Activated T-helper 2 cell treated with anti-CD3 and anti-CD28 coated beads, Interferon-gamma antibody, Interleukin-2, Interleukin-4, amounts not matched to agents 10 μg/mL and 5 μg/mL and 100 μg/mL, durations not matched to agents 14 hours and 24 hours and 36 hours (primary cell): Measurements from ENCODE around the gene NOXRED1. TPM values are rescaled to one million over a fixed set of nuclear protein-coding genes. Genes with fewer than 3 reads are reported as not detected.
A peak's percentile ranks its signal among the peaks of the same experiment; 100 is the strongest.

Experiments
- DNase-seq: peaks from one replicate; pipeline ENCODE4 v3.0.0; 2021; ENCODE audit warnings: low spot score
- H3K27ac Mint-ChIP-seq: one replicate; pipeline ENCODE4 v1.8.0; 2021; ENCODE audit warnings: mixed read lengths
- H3K27me3 Mint-ChIP-seq: one replicate; pipeline ENCODE4 v1.8.0; 2021; ENCODE audit warnings: low read depth, mixed read lengths
- H3K36me3 Mint-ChIP-seq: one replicate; pipeline ENCODE4 v1.8.0; 2021; ENCODE audit warnings: low read depth, mixed read lengths
- H3K4me1 Mint-ChIP-seq: one replicate; pipeline ENCODE4 v1.8.0; 2021; ENCODE audit warnings: low read depth, mixed read lengths
- H3K4me3 Mint-ChIP-seq: one replicate; pipeline ENCODE4 v1.8.0; 2021; ENCODE audit warnings: low read depth, mild to moderate bottlenecking, moderate library complexity, mixed read lengths
- H3K9me3 Mint-ChIP-seq: one replicate; pipeline ENCODE4 v1.8.0; 2021; ENCODE audit warnings: mixed read lengths
- intact Hi-C: fragments of 100-400 bp; cut with micrococcal nuclease; formaldehyde crosslinking; loops from one replicate; pipeline ENCODE4 v1.15.1; 2023
- total RNA-seq: library from RNA; stranded (reverse); gene quantifications from 2 replicates; pipeline ENCODE4 v1.2.3, GENCODE V29; 2022

NOXRED1 gene
- 0.23 and 0.25 TPM in 2 replicates for total RNA-seq

- intact Hi-C loops, result no loop called here
- Mint-ChIP-seq H3K9me3 (peaks cover 12% of the 10 kb centered on the region), H3K27ac (no peak within 1 kb of the TSS), H3K27me3 (no peaks in the 10 kb centered on the region), H3K4me3 (no peak within 1 kb of the TSS), H3K36me3 (peaks cover 64% of the 10 kb centered on the region), H3K4me1 (no peaks in the 10 kb centered on the region)
- no peak for DNase-seq
Observed at GRCh38 chr14:77423423-77423822, at the start of gene NOXRED1. NOXRED1 (minus strand) TSS chr14:77423523; CDS start chr14:77422889, 634 bp downstream.

- Mint-ChIP-seq H3K27me3 (no peaks in the 10 kb centered on the region), H3K4me1 (no peaks in the 10 kb centered on the region), H3K27ac (no peak overlapping the region), H3K4me3 (no peak overlapping the region), H3K9me3 (no peaks in the 10 kb centered on the region), H3K36me3 (peaks cover 40% of the 10 kb centered on the region)
- intact Hi-C loops, result no loop called here
- DNase-seq, result no peak
Observed at GRCh38 chr14:77470224-77470870, 47.0 kb upstream of the NOXRED1 start.

DNA sequence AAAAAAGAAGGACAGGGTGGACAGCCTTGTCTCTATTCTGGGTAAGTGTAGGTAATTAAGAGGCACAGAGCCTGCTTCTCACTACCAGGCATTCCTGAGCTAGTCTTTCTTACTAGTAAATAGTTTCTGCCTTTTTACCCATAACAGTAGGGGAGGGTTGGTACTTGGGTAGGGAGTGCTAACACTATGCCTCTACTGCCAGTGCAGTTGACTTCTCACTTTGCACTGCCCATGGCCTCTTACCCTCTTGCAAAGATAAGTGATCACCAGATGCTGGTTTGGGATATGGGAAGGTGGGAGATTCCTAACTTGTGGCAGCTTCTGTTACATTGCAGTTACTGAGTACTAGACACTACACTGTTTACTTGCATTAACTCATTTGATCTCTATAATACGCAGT, 46.2 kb upstream of the NOXRED1 start:
- Mint-ChIP-seq H3K36me3 (peaks cover 49% of the 10 kb centered on the region), H3K9me3 (no peaks in the 10 kb centered on the region), H3K4me1 (no peaks in the 10 kb centered on the region), H3K27ac (no peak overlapping the region), H3K27me3 (no peaks in the 10 kb centered on the region), H3K4me3 (no peak overlapping the region)
- intact Hi-C loops, result no loop called here
- no peak for DNase-seq

DNA sequence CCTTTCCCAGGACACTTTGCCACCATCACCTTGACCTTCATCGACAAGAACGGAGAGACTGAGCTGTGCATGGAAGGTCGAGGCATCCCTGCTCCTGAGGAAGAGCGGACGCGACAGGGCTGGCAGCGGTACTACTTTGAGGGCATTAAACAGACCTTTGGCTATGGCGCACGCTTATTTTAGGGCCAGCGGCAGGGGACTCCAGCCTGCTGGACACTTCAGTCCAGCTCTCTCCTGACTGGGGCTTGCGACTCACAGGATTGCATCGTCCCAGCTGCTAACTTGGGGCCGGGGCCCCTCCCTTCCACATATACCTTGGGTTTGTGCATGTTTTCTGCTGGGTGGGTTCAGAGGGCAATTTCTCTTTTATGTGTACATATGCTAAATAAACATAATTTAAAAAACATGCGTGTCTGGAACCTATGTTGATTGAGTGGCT, 45.8 kb upstream of the NOXRED1 start:
- intact Hi-C loops, result no loop called here
- no peaks in the 10 kb centered on the region for H3K27me3 Mint-ChIP-seq
- H3K36me3 Mint-ChIP-seq, result peaks cover 52% of the 10 kb centered on the region
- no peak overlapping the region for H3K4me3 Mint-ChIP-seq
- no peaks in the 10 kb centered on the region for H3K4me1 Mint-ChIP-seq
- no peaks in the 10 kb centered on the region for H3K9me3 Mint-ChIP-seq
- no peak overlapping the region for H3K27ac Mint-ChIP-seq
- no peak for DNase-seq

DNA sequence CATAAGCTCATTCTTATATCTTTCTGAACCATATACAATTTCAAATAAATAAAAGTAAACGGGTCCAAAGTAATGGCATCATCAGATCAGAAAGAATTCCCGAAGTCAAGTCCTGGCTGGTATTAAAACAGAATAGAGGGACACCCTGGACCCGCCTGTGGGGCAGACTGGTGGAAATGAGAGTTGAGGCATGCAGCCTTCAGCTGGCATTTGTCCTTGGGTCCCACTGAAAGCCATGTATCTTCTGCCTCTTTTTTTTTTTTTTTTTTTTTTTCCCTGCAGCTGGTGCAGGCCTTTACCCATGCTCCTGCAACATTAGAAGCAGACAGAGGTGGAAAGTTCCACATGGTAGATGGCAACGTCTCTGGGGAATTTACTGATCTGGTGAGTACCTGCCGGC, 44.5 kb upstream of the NOXRED1 start:
- H3K4me1 Mint-ChIP-seq, result no peaks in the 10 kb centered on the region
- H3K27me3 Mint-ChIP-seq, result no peaks in the 10 kb centered on the region
- H3K4me3 Mint-ChIP-seq, result no peak overlapping the region
- H3K27ac Mint-ChIP-seq, result no peak overlapping the region
- intact Hi-C loops, result no loop called here
- H3K36me3 Mint-ChIP-seq, result peaks cover 61% of the 10 kb centered on the region
- DNase-seq, result no peak
- no peaks in the 10 kb centered on the region for H3K9me3 Mint-ChIP-seq

DNA sequence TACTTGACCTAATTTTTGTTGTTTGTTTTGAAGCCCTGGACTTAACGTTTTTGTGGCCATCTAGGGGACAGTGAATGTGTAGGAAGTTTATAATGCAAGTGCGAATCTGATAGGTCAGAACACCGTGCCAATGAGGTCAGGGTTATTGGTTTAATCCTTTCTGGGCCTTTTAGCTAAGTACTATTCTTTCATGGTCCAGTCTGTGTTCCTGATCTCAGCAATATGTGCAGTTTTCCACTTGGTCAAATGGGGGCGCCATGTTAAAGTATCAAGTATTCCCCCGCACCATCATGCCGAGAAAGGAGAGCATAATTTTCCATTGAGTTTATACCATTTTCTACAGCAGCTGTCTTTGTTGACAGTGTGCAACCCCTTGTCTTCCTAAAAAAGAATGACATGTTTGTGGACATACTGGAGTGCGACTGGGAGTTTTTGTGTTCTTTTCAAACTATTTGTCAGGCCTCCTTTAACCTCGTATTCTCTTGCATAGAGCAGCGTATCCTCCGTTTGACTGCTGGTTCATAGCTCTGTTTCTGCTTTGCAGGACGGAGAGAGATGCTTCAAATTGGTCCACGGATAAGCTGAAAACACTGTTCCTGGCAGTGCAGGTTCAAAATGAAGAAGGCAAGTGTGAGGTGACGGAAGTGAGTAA, 35.9 kb upstream of the NOXRED1 start:
- H3K27ac Mint-ChIP-seq, result peak overlapping the region; percentile 98
- intact Hi-C loops, result loop anchor here (1.0 to 5.0 kb wide), 3 partner anchors 92 to 183 kb away; no protein-coding TSS in a partner anchor

GRCh38 chr14:77458249-77458950, 35.1 kb upstream of the NOXRED1 start:
- H3K4me3 Mint-ChIP-seq, result peak overlapping the region; percentile 97
- H3K36me3 Mint-ChIP-seq, result peaks cover 45% of the 10 kb centered on the region
- intact Hi-C loops, result loop anchor here (5.0 kb wide), 2 partner anchors 156 to 184 kb away; no protein-coding TSS in a partner anchor
- DNase-seq, result peak; percentile 50
- no peaks in the 10 kb centered on the region for H3K27me3 Mint-ChIP-seq
- H3K9me3 Mint-ChIP-seq, result no peaks in the 10 kb centered on the region
- peaks cover 23% of the 10 kb centered on the region for H3K4me1 Mint-ChIP-seq
- H3K27ac Mint-ChIP-seq, result peak overlapping the region; percentile 98

More for the DNA sequence above, 35.9 kb upstream of the NOXRED1 start:
- Mint-ChIP-seq H3K9me3 (no peaks in the 10 kb centered on the region), H3K4me3 (peak overlapping the region; percentile 97), H3K27me3 (no peaks in the 10 kb centered on the region), H3K4me1 (peaks cover 23% of the 10 kb centered on the region), H3K36me3 (peaks cover 51% of the 10 kb centered on the region)
- DNase-seq, result peak; percentile 55

DNA sequence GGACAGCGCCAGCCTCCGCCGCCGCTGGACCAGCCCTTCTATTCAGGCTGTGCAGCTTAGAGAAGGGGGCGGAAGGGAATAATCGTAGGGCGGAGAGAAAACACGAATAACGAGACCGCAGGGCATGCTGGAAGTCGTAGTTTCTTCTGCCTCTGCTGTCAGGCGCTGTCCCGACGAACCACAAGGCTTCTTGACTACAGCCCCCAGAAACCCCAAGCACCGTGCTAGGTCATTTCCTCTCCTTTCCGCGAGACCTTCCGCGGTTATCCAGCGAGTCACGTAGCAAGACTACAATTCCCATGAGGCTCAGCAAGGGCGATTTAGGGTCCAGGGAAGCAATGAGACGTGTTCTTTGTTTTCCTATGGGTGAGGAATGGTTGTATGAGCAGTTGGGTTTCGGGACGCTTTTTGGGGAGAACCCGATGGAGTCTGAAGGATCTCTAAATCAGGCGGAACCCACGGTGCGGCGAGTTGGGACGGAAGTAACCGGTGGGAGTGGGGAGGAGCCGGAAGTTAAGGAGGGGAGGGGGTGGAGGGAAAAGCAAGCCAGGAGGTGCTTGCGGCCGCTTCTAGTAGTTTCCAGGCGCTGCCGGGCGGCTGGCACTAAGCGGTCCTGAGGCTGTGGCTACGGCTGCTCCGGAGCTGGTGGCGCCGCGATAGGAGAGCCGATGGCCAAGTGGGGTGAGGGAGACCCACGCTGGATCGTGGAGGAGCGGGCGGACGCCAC, 34.4 kb upstream of the NOXRED1 start, which contains the start of the genes AHSA1 and VIPAS39:
TSS of gene AHSA1 (plus strand) at position 572 of the 727 bp plus-strand sequence. CDS start at position 669, 97 bp downstream.
TSS of gene VIPAS39 (minus strand) at position 80 of the 727 bp plus-strand sequence. CDS start 3,499 bp downstream, outside the sequence.
- peak; percentile 95 for DNase-seq
- peaks cover 48% of the 10 kb centered on the region for H3K36me3 Mint-ChIP-seq
- intact Hi-C loops, result loop anchor here (1.0 to 5.0 kb wide), 9 partner anchors 80 to 359 kb away; partner anchors contain the start of genes ADCK1, ALKBH1, CIPC and GSTZ1
- no peaks in the 10 kb centered on the region for H3K9me3 Mint-ChIP-seq
- H3K27me3 Mint-ChIP-seq, result no peaks in the 10 kb centered on the region
- peaks cover 23% of the 10 kb centered on the region for H3K4me1 Mint-ChIP-seq
- H3K27ac Mint-ChIP-seq, result peak within 1 kb of the TSS; percentile 98
- peak within 1 kb of the TSS; percentile 97 for H3K4me3 Mint-ChIP-seq

DNA sequence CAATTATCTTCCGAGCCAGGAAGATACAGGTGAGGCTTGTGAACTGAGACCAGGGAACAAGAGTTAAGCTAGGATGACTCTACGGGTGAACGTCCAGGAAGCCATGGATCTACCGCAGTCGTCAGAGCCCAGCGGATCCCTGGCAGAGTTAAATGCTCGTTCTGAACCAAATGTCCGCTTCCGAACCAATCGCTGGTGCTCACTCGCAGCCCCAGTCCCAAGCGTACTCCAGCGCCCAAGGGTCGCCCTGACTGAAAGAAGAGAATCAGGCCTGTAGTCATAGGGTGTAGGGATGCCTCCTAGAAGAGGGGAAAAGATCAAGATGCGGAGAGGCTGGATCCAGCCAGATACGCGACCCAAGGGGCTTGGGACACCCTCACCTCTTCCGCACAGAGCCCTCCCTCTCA, 33.8 kb upstream of the NOXRED1 start:
- Mint-ChIP-seq H3K27ac (peak overlapping the region; percentile 98), H3K36me3 (peaks cover 44% of the 10 kb centered on the region), H3K9me3 (no peaks in the 10 kb centered on the region), H3K4me3 (peak overlapping the region; percentile 97), H3K27me3 (no peaks in the 10 kb centered on the region), H3K4me1 (peaks cover 23% of the 10 kb centered on the region)
- intact Hi-C loops, result loop anchor here (1.0 to 5.0 kb wide), 9 partner anchors 80 to 359 kb away; partner anchors contain the start of genes ADCK1, ALKBH1, CIPC and GSTZ1
- no peak for DNase-seq

- peaks cover 42% of the 10 kb centered on the region for H3K36me3 Mint-ChIP-seq
- H3K27me3 Mint-ChIP-seq, result no peaks in the 10 kb centered on the region
- H3K4me3 Mint-ChIP-seq, result peak overlapping the region; percentile 97
- intact Hi-C loops, result loop anchor here (5.0 kb wide), 2 partner anchors 154 to 186 kb away; no protein-coding TSS in a partner anchor
- H3K27ac Mint-ChIP-seq, result no peak overlapping the region
- peaks cover 23% of the 10 kb centered on the region for H3K4me1 Mint-ChIP-seq
- no peak for DNase-seq
- no peaks in the 10 kb centered on the region for H3K9me3 Mint-ChIP-seq
Observed at GRCh38 chr14:77455966-77456640, 32.8 kb upstream of the NOXRED1 start.

DNA sequence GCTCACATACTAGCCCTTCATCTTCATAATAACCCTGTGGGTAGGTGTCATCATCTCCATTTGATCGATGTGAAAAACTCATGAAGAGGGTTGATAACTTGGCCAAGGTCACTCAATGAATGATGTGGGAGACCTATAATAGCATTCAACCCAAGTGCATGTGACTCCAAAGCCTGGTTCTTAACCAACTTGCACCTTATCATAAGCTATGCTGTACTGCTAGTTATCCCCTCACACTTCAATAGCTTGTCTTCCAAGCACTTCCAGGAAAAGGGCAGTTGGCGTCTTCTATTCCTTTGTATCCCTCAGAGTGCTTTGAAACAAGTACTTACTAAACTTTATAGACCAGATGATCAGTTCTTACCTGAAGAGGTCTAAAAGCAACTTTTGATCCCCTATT, 18.9 kb upstream of the NOXRED1 start:
- no peak for DNase-seq
- Mint-ChIP-seq H3K36me3 (peaks cover 29% of the 10 kb centered on the region), H3K4me1 (no peaks in the 10 kb centered on the region), H3K27ac (no peak overlapping the region), H3K9me3 (no peaks in the 10 kb centered on the region), H3K4me3 (no peak overlapping the region), H3K27me3 (no peaks in the 10 kb centered on the region)
- intact Hi-C loops, result no loop called here
